Stomach (tissue), 4 donors: ENCODE results near the gene ABL1.

ENCODE experiments used
- CTCF ChIP-seq, 7 experiments: fragments of 450-650 bp in 4 of 7; fragments of 200-600 bp in 3 of 7; sonication (generic) in 3 of 7; IDR thresholded peaks; one replicate each; pipeline ENCODE4 v1.5.1; 2016 to 2019; ENCODE audit warnings: antibody characterized with exemption in 7 of 7, control low read depth in 2 of 7, mild to moderate bottlenecking in 1 of 7
- EP300 ChIP-seq: sonication (generic); formaldehyde crosslinking; IDR thresholded peaks from one replicate; pipeline ENCODE4 v1.6.1; 2017; ENCODE audit warnings: antibody characterized with exemption
- POLR2A ChIP-seq, 4 donors: fragments of 450-650 bp; IDR thresholded peaks; one replicate each; pipeline ENCODE4 v1.6.1; 2016; ENCODE audit warnings: antibody characterized with exemption in 4 of 4, control low read depth in 2 of 4, mild to moderate bottlenecking in 1 of 4, moderate library complexity in 1 of 4
- POLR2AphosphoS5 ChIP-seq, 3 donors: sonication (generic); formaldehyde crosslinking; IDR thresholded peaks; one replicate each; pipeline ENCODE4 v1.6.1; 2016; ENCODE audit warnings: antibody characterized with exemption in 3 of 3

- TF ChIP-seq POLR2A (IDR thresholded peaks at IDR 0.05): no peak
- TF ChIP-seq POLR2AphosphoS5 (IDR thresholded peaks at IDR 0.05): no peak
- TF ChIP-seq EP300: no peak
- TF ChIP-seq CTCF (IDR thresholded peaks at IDR 0.05): no peak
These were observed 9.0 kb downstream of the ABL1 start for GRCh38 chr9:130844044-130844451.
